ENCODE data around the gene DNAJC27. TPM values are rescaled to one million over a fixed set of nuclear protein-coding genes. Genes with fewer than 3 reads are reported as not detected.

Gene DNAJC27
- total RNA-seq, 6 donors from 2014 or later: 4.4 to 16.8 (median 7.7) TPM

DNA sequence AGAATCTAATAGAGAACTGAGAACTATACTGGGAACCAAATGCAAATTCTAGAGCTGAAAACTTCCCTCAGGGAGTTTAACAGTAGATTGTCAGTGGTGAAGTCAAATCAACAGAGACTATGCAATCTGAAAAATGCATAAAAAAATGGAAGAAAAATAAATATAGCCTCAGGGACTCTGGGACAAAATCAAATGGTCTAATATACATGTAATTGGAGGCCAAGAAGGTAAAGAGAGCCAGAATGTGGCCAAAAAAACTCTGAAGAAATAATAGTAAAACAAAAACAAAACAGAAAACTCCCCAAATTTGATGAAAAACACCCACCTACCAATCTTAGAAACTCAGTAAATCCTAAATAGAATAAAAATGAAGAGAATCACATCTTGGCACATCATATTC, 16.5 kb downstream of the DNAJC27 start:
- TF ChIP-seq POLR2A (IDR thresholded peaks at IDR 0.05): no peak
- TF ChIP-seq, protein P1, sequence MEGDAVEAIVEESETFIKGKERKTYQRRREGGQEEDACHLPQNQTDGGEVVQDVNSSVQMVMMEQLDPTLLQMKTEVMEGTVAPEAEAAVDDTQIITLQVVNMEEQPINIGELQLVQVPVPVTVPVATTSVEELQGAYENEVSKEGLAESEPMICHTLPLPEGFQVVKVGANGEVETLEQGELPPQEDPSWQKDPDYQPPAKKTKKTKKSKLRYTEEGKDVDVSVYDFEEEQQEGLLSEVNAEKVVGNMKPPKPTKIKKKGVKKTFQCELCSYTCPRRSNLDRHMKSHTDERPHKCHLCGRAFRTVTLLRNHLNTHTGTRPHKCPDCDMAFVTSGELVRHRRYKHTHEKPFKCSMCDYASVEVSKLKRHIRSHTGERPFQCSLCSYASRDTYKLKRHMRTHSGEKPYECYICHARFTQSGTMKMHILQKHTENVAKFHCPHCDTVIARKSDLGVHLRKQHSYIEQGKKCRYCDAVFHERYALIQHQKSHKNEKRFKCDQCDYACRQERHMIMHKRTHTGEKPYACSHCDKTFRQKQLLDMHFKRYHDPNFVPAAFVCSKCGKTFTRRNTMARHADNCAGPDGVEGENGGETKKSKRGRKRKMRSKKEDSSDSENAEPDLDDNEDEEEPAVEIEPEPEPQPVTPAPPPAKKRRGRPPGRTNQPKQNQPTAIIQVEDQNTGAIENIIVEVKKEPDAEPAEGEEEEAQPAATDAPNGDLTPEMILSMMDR (IDR thresholded peaks at IDR 0.05): no peak
- no peak for TF ChIP-seq EP300 (IDR thresholded peaks at IDR 0.05)
- TF ChIP-seq POLR2AphosphoS5 (IDR thresholded peaks at IDR 0.05): no peak
- ATAC-seq (ENCODE audit: low FRiP score in 2 of 2) (no peak), DNase-seq (no peak)
- Histone ChIP-seq H3K4me3 (no peak overlapping the region), H3K27ac (no peak overlapping the region), H3K4me1 (no peaks in the 10 kb centered on the region), H3K36me3 (peaks cover 27 to 88% (median 34%) of the 10 kb centered on the region in 4 donors), H3K27me3 (no peaks in the 10 kb centered on the region), H3K9me3 (peaks cover 0 to 7% (median 3%) of the 10 kb centered on the region in 4 donors)

DNA sequence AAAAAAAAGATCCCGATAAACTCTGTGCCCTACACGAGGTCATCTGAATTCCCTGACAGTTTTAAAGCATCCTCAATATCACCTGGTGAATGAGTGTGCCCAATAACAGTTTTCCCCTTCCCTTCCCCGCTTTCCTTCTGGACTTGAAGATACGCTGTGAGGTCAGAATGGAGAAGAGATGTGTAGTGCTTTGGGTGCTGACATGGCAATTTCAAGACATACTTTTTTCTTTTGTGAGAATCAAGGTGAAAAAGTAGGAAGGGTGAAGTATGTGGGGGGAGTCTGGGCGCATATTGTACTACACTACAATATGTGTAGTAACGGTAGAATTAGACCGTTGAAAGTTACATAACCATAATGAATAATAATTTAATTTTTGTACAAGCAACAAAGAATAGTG, 21.7 kb downstream of the DNAJC27 start:
- Histone ChIP-seq H3K9me3 (peaks cover 0 to 3% (median under 1%) of the 10 kb centered on the region in 4 donors), H3K36me3 (peaks cover 14 to 77% (median 33%) of the 10 kb centered on the region in 4 donors), H3K27me3 (no peaks in the 10 kb centered on the region), H3K27ac (no peak overlapping the region), H3K4me1 (no peaks in the 10 kb centered on the region), H3K4me3 (no peak overlapping the region)
- DNase-seq (no peak), ATAC-seq (ENCODE audit: low FRiP score in 2 of 2) (no peak)
- WGBS, 2 donors: 95 to 97% methylated on average over 7 of the region's 7 CpGs
- TF ChIP-seq POLR2A (IDR thresholded peaks at IDR 0.05) (no peak), POLR2AphosphoS5 (IDR thresholded peaks at IDR 0.05) (no peak), EP300 (IDR thresholded peaks at IDR 0.05) (no peak)
- TF ChIP-seq, protein P1 (IDR thresholded peaks at IDR 0.05): no peak

DNA sequence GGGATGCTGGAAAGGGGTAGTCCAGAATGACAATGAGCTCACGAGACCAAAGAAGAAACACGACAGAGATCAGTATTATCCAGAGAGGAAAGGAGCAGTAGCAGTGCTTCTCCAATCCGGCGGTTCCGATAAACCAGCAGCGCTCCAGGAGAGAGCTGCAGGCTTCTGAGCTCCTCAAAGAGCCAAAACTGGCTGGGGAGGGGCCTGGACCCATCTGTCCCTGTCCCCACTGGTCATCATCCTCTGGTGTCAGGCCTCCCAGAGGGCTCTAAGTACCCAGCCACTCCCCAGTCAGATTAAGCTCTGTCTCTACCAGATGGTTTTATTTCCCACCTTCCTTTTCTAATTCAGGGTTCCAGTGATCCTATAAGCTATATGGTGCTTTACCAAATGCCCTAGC, 23.2 kb downstream of the DNAJC27 start:
- Histone ChIP-seq H3K27ac (no peak overlapping the region), H3K36me3 (peaks cover 12 to 66% (median 25%) of the 10 kb centered on the region in 4 donors), H3K9me3 (no peaks in the 10 kb centered on the region), H3K27me3 (no peaks in the 10 kb centered on the region), H3K4me1 (no peaks in the 10 kb centered on the region), H3K4me3 (no peak overlapping the region)
- ATAC-seq (ENCODE audit: low FRiP score in 2 of 2): no peak
- WGBS, 2 donors: 87 to 95% methylated on average over 6 of the region's 6 CpGs
- no peak for DNase-seq
- TF ChIP-seq, protein P1 (IDR thresholded peaks at IDR 0.05): no peak
- TF ChIP-seq POLR2AphosphoS5 (IDR thresholded peaks at IDR 0.05): no peak
- no peak for TF ChIP-seq POLR2A (IDR thresholded peaks at IDR 0.05)

DNA sequence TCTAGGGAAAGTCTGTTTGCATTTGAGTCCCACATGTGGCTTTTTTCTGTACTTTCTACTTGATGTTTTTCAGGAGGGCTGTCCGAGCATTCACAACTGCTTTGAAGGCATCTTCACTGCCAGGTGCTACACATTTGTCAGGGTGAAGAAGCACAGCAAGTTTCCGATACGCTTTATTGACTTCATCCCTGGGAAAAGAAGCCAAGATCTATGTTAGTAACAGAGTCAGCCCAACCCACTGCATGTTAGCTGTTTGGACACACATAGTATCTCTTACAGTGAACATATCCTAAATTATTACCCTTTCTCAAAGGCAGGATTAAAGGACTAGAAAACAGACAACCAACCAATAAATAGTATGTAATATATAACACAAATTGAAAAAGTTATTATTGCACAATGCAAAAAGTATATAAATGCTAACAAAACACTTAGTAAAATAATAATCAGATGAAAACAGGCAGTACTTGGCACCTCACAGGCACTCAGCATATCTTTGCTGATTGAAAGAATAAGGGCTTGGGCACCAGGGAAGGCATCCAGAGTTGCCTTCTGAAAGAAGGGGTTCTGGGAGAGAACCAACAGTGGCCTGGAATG, 24.1 kb downstream of the DNAJC27 start:
- H3K36me3 ChIP-seq: peaks cover 12 to 58% (median 25%) of the 10 kb centered on the region in 4 donors
- TF ChIP-seq EP300 (IDR thresholded peaks at IDR 0.05) (no peak), POLR2AphosphoS5 (IDR thresholded peaks at IDR 0.05) (no peak), POLR2A (IDR thresholded peaks at IDR 0.05) (no peak)
- TF ChIP-seq, protein P1 (IDR thresholded peaks at IDR 0.05): no peak

DNA sequence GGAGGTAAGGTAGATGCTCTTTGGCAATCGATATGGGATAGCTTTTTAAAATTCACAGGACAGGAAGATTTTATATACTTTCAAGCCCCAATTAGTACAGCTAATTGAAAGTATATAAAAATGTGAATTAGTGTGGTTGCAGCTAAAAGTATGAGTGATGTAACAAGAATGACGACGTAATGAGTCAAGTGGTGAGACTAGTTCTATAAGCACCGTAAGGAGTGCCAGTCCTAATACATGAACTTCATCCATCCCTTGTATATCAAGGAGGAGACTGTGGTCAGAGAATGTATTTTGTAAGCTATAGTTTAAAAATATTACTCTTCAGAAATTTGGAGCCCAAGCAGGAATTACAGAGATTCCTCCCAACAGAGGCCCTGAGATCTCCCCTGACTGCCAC, 25.8 kb downstream of the DNAJC27 start:
- 92 to 95% methylated on average over 4 of the region's 4 CpGs for WGBS, 2 donors

More for the DNA sequence above, 24.1 kb downstream of the DNAJC27 start:
- no peaks in the 10 kb centered on the region for H3K27me3 ChIP-seq
- DNase-seq (no peak), ATAC-seq (ENCODE audit: low FRiP score in 2 of 2) (no peak)
- WGBS, 2 donors: 95 to 100% methylated on average over 3 of the region's 3 CpGs
- H3K9me3 ChIP-seq: no peaks in the 10 kb centered on the region
- H3K27ac ChIP-seq: no peak overlapping the region
- no peak overlapping the region for H3K4me3 ChIP-seq
- H3K4me1 ChIP-seq: no peaks in the 10 kb centered on the region

More for the DNA sequence above, 25.8 kb downstream of the DNAJC27 start:
- H3K36me3 ChIP-seq: peaks cover 8 to 40% (median 22%) of the 10 kb centered on the region in 4 donors
- ATAC-seq (ENCODE audit: low FRiP score in 2 of 2) (no peak), DNase-seq (no peak)
- TF ChIP-seq POLR2AphosphoS5 (IDR thresholded peaks at IDR 0.05) (no peak), EP300 (IDR thresholded peaks at IDR 0.05) (no peak), POLR2A (IDR thresholded peaks at IDR 0.05) (no peak)
- TF ChIP-seq, protein P1 (IDR thresholded peaks at IDR 0.05): no peak
- no peaks in the 10 kb centered on the region for H3K4me1 ChIP-seq
- H3K27ac ChIP-seq: no peak overlapping the region
- no peak overlapping the region for H3K4me3 ChIP-seq
- H3K27me3 ChIP-seq: no peaks in the 10 kb centered on the region
- H3K9me3 ChIP-seq: no peaks in the 10 kb centered on the region

Measured in upper lobe of left lung (tissue), 6 donors.